SU-DHL-6 (cell line): ENCODE measurements around the gene NANS.

Experiments
- H2AFZ ChIP-seq: fragments of 200-600 bp; sonication (generic); 2 replicates; pipeline ENCODE4 v1.6.1; 2014; ENCODE audit warnings: low read depth, mild to moderate bottlenecking, moderate library complexity, mixed read lengths, antibody characterized with exemption, low read length; ENCODE audit not compliant: severe bottlenecking
- H3F3A ChIP-seq: fragments of 200-600 bp; shearing (Covaris generic); 2 replicates; pipeline ENCODE4 v1.6.0; 2016; ENCODE audit warnings: antibody characterized with exemption, mild to moderate bottlenecking; ENCODE audit not compliant: insufficient read depth
- H3K27ac ChIP-seq: fragments of 200-600 bp; sonication (generic); 2 replicates; pipeline ENCODE4 v1.5.1; 2016; ENCODE audit warnings: low read depth, mild to moderate bottlenecking, low read length, moderate library complexity, mixed read lengths
- H3K27me3 ChIP-seq: fragments of 200-600 bp; sonication (generic), shearing (Covaris generic); 2 replicates; pipeline ENCODE4 v1.6.0; 2014; ENCODE audit warnings: mild to moderate bottlenecking, low read length
- H3K36me3 ChIP-seq: fragments of 200-600 bp; sonication (generic); 2 replicates; pipeline ENCODE4 v1.6.1; 2014; ENCODE audit warnings: mild to moderate bottlenecking, low read length, mixed read lengths
- H3K4me2 ChIP-seq: fragments of 300-600, 200-600 bp; shearing (Covaris generic), sonication (generic); 2 replicates; pipeline ENCODE4 v1.6.0; 2014; ENCODE audit warnings: low read length, low read depth, mild to moderate bottlenecking; ENCODE audit not compliant: poor library complexity, severe bottlenecking
- H3K4me3 ChIP-seq: fragments of 200-600 bp; sonication (generic); 2 replicates; pipeline ENCODE4 v1.5.1; 2014; ENCODE audit warnings: antibody characterized with exemption, low read length, mild to moderate bottlenecking, mixed read lengths; ENCODE audit not compliant: insufficient read depth, poor library complexity, severe bottlenecking
- H3K79me2 ChIP-seq: fragments of 200-600 bp; sonication (generic); 2 replicates; pipeline ENCODE4 v1.6.1; 2014; ENCODE audit warnings: mild to moderate bottlenecking, low read length, moderate library complexity; ENCODE audit not compliant: insufficient read depth
- H3K9ac ChIP-seq: fragments of 200-600 bp; sonication (generic); 2 replicates; pipeline ENCODE4 v1.7.0; 2014; ENCODE audit warnings: mild to moderate bottlenecking, low read length
- H3K9me2 ChIP-seq: fragments of 200-600 bp; sonication (generic); replicated peaks from 2 replicates; pipeline ENCODE4 v1.6.1; 2014; ENCODE audit warnings: low read length; ENCODE audit not compliant: insufficient read depth
- H3K9me3 ChIP-seq: fragments of 200-600 bp; sonication (generic); 2 replicates; pipeline ENCODE4 v1.6.1; 2014; ENCODE audit warnings: low read length, mixed read lengths; ENCODE audit not compliant: insufficient read depth
- H4K20me1 ChIP-seq: fragments of 200-600 bp; sonication (generic); 2 replicates; pipeline ENCODE4 v1.6.1; 2014; ENCODE audit warnings: low read depth, mild to moderate bottlenecking, antibody characterized with exemption, low read length, moderate library complexity, mixed read lengths
- CTCF ChIP-seq: fragments of 200-600 bp; sonication (generic); IDR thresholded peaks from one replicate; pipeline ENCODE4 v1.5.1; 2017; ENCODE audit warnings: antibody characterized with exemption, mild to moderate bottlenecking, low read length, moderate library complexity; ENCODE audit not compliant: insufficient read depth, poor library complexity, severe bottlenecking
- EZH2phosphoT487 ChIP-seq: fragments of 200-600 bp; sonication (generic), shearing (Covaris generic); conservative IDR thresholded peaks from 2 replicates; pipeline ENCODE4 v1.6.1; 2018; ENCODE audit warnings: mild to moderate bottlenecking, antibody characterized with exemption, low read length, moderate library complexity, mixed read lengths

The NANS gene

GRCh38 chr9:98092613-98092931 is 36.0 kb downstream of the NANS start:
- Histone ChIP-seq H3K4me2 (no peak overlapping the region), H4K20me1 (no peaks in the 10 kb centered on the region)
- TF ChIP-seq CTCF = no peak

GRCh38 chr9:98094316-98094715 is 37.8 kb downstream of the NANS start:
- Histone ChIP-seq H3F3A (peaks cover 9% of the 10 kb centered on the region; the same call in 1 of the 2 replicates), H3K27ac (no peak overlapping the region), H3K27me3 (no peaks in the 10 kb centered on the region), H3K36me3 (no peaks in the 10 kb centered on the region), H3K4me3 (no peak overlapping the region), H3K9ac (no peak overlapping the region), H3K9me3 (no peaks in the 10 kb centered on the region), H3K4me2 (no peak overlapping the region), H3K9me2 (no peaks in the 10 kb centered on the region), H2AFZ (no peak overlapping the region), H4K20me1 (no peaks in the 10 kb centered on the region), H3K79me2 (no peaks in the 10 kb centered on the region)
- no peak for TF ChIP-seq EZH2phosphoT487
- no peak for TF ChIP-seq CTCF

More at GRCh38 chr9:98092613-98092931, 36.0 kb downstream of the NANS start:
- Histone ChIP-seq H3K79me2 (no peaks in the 10 kb centered on the region), H3K36me3 (no peaks in the 10 kb centered on the region), H3K27me3 (no peaks in the 10 kb centered on the region), H3K9me2 (no peaks in the 10 kb centered on the region), H3K9ac (no peak overlapping the region), H3K27ac (no peak overlapping the region), H2AFZ (no peak overlapping the region), H3K4me3 (no peak overlapping the region), H3K9me3 (no peaks in the 10 kb centered on the region), H3F3A (0 out of 2 replicates have a peak, but pooled peaks cover 3% of the 10 kb centered on the region)

DNA sequence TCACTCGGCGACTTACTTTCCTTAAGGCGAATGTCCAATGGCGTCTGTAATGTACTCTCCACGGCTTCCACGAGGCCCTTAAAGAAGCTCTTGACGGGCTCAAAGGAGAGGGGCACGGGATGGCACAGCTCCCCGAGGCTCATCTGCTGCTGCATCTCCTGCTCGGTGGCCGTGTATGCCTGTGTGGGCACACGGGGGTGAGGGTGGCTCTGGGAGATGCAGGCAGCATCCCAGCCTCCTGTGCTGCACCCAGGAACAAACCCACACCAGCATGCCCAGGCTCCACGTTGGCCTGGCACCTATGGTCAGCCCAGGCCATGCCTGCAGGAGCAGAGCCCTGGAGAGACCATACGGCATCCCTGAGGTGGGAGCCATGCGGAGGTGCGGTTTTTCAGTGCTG is 38.3 kb downstream of the NANS start:
- H3K4me3 ChIP-seq = no peak overlapping the region
- no peak overlapping the region for H3K9ac ChIP-seq
- no peaks in the 10 kb centered on the region for H3K79me2 ChIP-seq
- no peaks in the 10 kb centered on the region for H3K36me3 ChIP-seq
- no peak for TF ChIP-seq CTCF
- TF ChIP-seq EZH2phosphoT487 = no peak
- H3K4me2 ChIP-seq = no peak overlapping the region
- H2AFZ ChIP-seq = no peak overlapping the region
- H3K9me2 ChIP-seq = no peaks in the 10 kb centered on the region
- H3K27ac ChIP-seq = no peak overlapping the region
- H3K27me3 ChIP-seq = no peaks in the 10 kb centered on the region
- H3K9me3 ChIP-seq = no peaks in the 10 kb centered on the region
- H4K20me1 ChIP-seq = no peaks in the 10 kb centered on the region
- H3F3A ChIP-seq = peaks cover 15% of the 10 kb centered on the region; the same call in 1 of the 2 replicates

DNA sequence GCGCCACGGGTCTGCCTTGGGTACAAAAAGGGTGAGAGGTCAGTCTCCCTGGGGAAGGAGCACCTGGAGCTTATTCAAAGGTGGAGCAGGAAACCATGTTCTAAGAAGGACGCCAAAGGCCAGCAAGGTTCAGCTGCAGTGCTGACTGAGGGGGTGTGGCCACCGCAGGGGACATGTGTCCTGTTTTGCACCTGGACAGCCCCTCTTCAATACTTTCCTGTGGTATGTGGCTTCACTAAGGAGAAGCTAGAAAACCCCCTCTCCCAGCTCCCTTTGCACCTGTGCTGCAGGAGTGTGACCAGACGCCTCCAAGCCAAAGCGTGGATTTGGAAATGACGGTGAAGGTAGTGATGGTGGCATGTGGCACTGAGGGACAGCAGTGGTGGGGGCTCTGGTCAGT is 38.9 kb downstream of the NANS start:
- TF ChIP-seq CTCF (no peak), EZH2phosphoT487 (no peak)
- Histone ChIP-seq H3K4me3 (no peak overlapping the region), H2AFZ (no peak overlapping the region), H4K20me1 (no peaks in the 10 kb centered on the region), H3F3A (peaks cover 20% of the 10 kb centered on the region; the same call in 1 of the 2 replicates), H3K27me3 (no peaks in the 10 kb centered on the region), H3K27ac (no peak overlapping the region), H3K9me2 (no peaks in the 10 kb centered on the region), H3K4me2 (no peak overlapping the region), H3K36me3 (no peaks in the 10 kb centered on the region), H3K9me3 (no peaks in the 10 kb centered on the region), H3K79me2 (no peaks in the 10 kb centered on the region), H3K9ac (no peak overlapping the region)
